IMR-90 (cell line): Measurements from ENCODE around the gene KIAA0513. TPM values are rescaled to one million over a fixed set of nuclear protein-coding genes. Genes with fewer than 3 reads are reported as not detected.

Source experiments
- ATAC-seq: fragments of 200-7000 bp; cut with Tn5 transposase; 2 replicates; pipeline ENCODE4 v1.9.1; 2020; ENCODE audit warnings: low read depth, mild to moderate bottlenecking, moderate library complexity
- BruUV-seq: library from RNA; stranded (reverse); fragments of 400-500 nt; replicated peaks from 2 replicates; lab custom pipeline; 2021; lab: Mats Ljungman, UMichigan
- CTCF ChIA-PET: fragments of 300-600 bp; formaldehyde crosslinking; extraction: SDS; loops from one replicate; lab custom pipeline; 2021; ENCODE audit warnings: antibody characterized with exemption; lab: Yijun Ruan, JAX
- POLR2A ChIA-PET: fragments of 300-600 bp; sonication (Branson Sonifier 250); formaldehyde crosslinking; loops from one replicate; lab custom pipeline; 2022; ENCODE audit warnings: antibody characterized with exemption; ENCODE audit not compliant: unreplicated experiment; lab: Charles Lee
- DNase-seq: peaks from one replicate; pipeline ENCODE4 v3.0.0; 2013
- H2AFZ ChIP-seq: replicated peaks from 2 replicates; pipeline ENCODE3; 2013; ENCODE audit warnings: low read length, mild to moderate bottlenecking; ENCODE audit not compliant: poor library complexity
- H2AK5ac ChIP-seq: 2 replicates; pipeline ENCODE4 v1.6.1; 2013; ENCODE audit warnings: low read depth, low read length, inconsistent platforms
- H2AK9ac ChIP-seq: replicated peaks from 2 replicates; pipeline ENCODE3; 2013; ENCODE audit warnings: mild to moderate bottlenecking, low read depth, low read length, moderate library complexity; ENCODE audit not compliant: poor library complexity
- H2BK120ac ChIP-seq: 2 replicates; pipeline ENCODE4 v1.6.1; 2013; ENCODE audit warnings: low read depth, low read length, inconsistent platforms
- H2BK15ac ChIP-seq: 3 replicates; pipeline ENCODE4 v1.6.1; 2013; ENCODE audit warnings: low read depth, low read length, inconsistent platforms
- H2BK20ac ChIP-seq: 2 replicates; pipeline ENCODE4 v1.6.1; 2013; ENCODE audit warnings: low read depth, mild to moderate bottlenecking, inconsistent platforms, low read length, moderate library complexity
- H2BK5ac ChIP-seq: 2 replicates; pipeline ENCODE4 v1.6.1; 2013; ENCODE audit warnings: mild to moderate bottlenecking, low read depth, low read length, inconsistent platforms; ENCODE audit not compliant: poor library complexity, severe bottlenecking
- H3K14ac ChIP-seq: replicated peaks from 2 replicates; pipeline ENCODE4 v1.6.1; 2013; ENCODE audit warnings: low read depth, low read length, inconsistent platforms
- H3K18ac ChIP-seq: 2 replicates; pipeline ENCODE4 v1.6.1; 2013; ENCODE audit warnings: low read depth, low read length, control low read depth
- H3K23ac ChIP-seq: 2 replicates; pipeline ENCODE4 v1.6.1; 2013; ENCODE audit warnings: low read depth, low read length, inconsistent platforms
- H3K27ac ChIP-seq: 2 replicates; pipeline ENCODE4 v1.5.1; 2013; ENCODE audit warnings: mild to moderate bottlenecking, control low read depth, low read length; ENCODE audit not compliant: insufficient read depth
- H3K27me3 ChIP-seq: 2 replicates; pipeline ENCODE4 v1.6.1; 2013; ENCODE audit warnings: low read length; ENCODE audit not compliant: control insufficient read depth, insufficient read depth
- H3K36me3 ChIP-seq: 2 replicates; pipeline ENCODE4 v1.6.1; 2013; ENCODE audit warnings: low read length, mixed read lengths; ENCODE audit not compliant: control insufficient read depth, insufficient read depth
- H3K4ac ChIP-seq: 2 replicates; pipeline ENCODE4 v1.6.1; 2013; ENCODE audit warnings: low read depth, low read length, inconsistent platforms
- H3K4me1 ChIP-seq: 2 replicates; pipeline ENCODE4 v1.6.1; 2013; ENCODE audit warnings: low read length, mixed read lengths; ENCODE audit not compliant: control insufficient read depth, insufficient read depth
- H3K4me2 ChIP-seq: 2 replicates; pipeline ENCODE4 v1.6.1; 2013; ENCODE audit warnings: low read depth, mild to moderate bottlenecking, control low read depth, low read length, moderate library complexity
- H3K4me3 ChIP-seq: 2 replicates; pipeline ENCODE4 v1.5.1; 2013; ENCODE audit warnings: low read depth, mild to moderate bottlenecking, control low read depth, low read length, moderate library complexity; ENCODE audit not compliant: insufficient read depth
- H3K56ac ChIP-seq: 2 replicates; pipeline ENCODE4 v1.6.1; 2013; ENCODE audit warnings: low read length, inconsistent platforms; ENCODE audit not compliant: insufficient read depth; ENCODE audit errors: extremely low read depth
- H3K79me1 ChIP-seq, 2 experiments: 2 replicates each; pipeline ENCODE4 v1.6.1; 2013; ENCODE audit warnings: low read length in 2 of 2, inconsistent platforms in 1 of 2, low read depth in 1 of 2
- H3K9ac ChIP-seq: 2 replicates; pipeline ENCODE4 v1.6.1; 2013; ENCODE audit warnings: low read depth, low read length, control low read depth
- H3K9me1 ChIP-seq: 2 replicates; pipeline ENCODE4 v1.6.1; 2013; ENCODE audit warnings: low read length, inconsistent platforms; ENCODE audit not compliant: insufficient read depth
- H3K9me3 ChIP-seq: 2 replicates; pipeline ENCODE4 v1.6.1; 2013; ENCODE audit warnings: low read length; ENCODE audit not compliant: control insufficient read depth, insufficient read depth
- H4K20me1 ChIP-seq: 2 replicates; pipeline ENCODE4 v1.6.1; 2013; ENCODE audit warnings: low read length, inconsistent platforms; ENCODE audit not compliant: insufficient read depth
- H4K5ac ChIP-seq: 2 replicates; pipeline ENCODE4 v1.6.1; 2013; ENCODE audit warnings: mild to moderate bottlenecking, low read depth, low read length, control low read depth
- H4K8ac ChIP-seq, 2 experiments: 2 replicates each; pipeline ENCODE4 v1.6.1; 2013; ENCODE audit warnings: low read depth in 2 of 2, low read length in 2 of 2, control low read depth in 1 of 2, inconsistent platforms in 1 of 2
- H4K91ac ChIP-seq: 2 replicates; pipeline ENCODE4 v1.6.1; 2013; ENCODE audit warnings: low read depth, low read length, inconsistent platforms; ENCODE audit not compliant: insufficient read depth
- BHLHE40 ChIP-seq: fragments of 150-350 bp; IDR thresholded peaks from 2 replicates; pipeline ENCODE4 v1.6.1; 2016; ENCODE audit warnings: mild to moderate bottlenecking, low read depth, low read length
- CEBPB ChIP-seq: IDR thresholded peaks from 2 replicates; pipeline ENCODE4 v1.6.1; 2012; ENCODE audit warnings: low read depth, low read length, improper control_type of control experiment
- CHD1 ChIP-seq: IDR thresholded peaks from 2 replicates; pipeline ENCODE4 v1.6.1; 2012; ENCODE audit warnings: low read depth, low read length, improper control_type of control experiment
- CTCF ChIP-seq: conservative IDR thresholded peaks from 2 replicates; pipeline ENCODE4 v1.5.1; 2012; ENCODE audit warnings: mild to moderate bottlenecking, low read depth, low read length, improper control_type of control experiment
- ELK1 ChIP-seq: fragments of 150-350 bp; IDR thresholded peaks from 2 replicates; pipeline ENCODE4 v1.6.1; 2016; ENCODE audit warnings: low read depth, mild to moderate bottlenecking, low read length, moderate library complexity, borderline replicate concordance
- FOS ChIP-seq: fragments of 150-350 bp; IDR thresholded peaks from 2 replicates; pipeline ENCODE4 v1.6.1; 2016; ENCODE audit warnings: low read depth, low read length
- MAFK ChIP-seq: IDR thresholded peaks from 2 replicates; pipeline ENCODE4 v1.6.1; 2012; ENCODE audit warnings: low read depth, low read length, improper control_type of control experiment
- MAZ ChIP-seq: IDR thresholded peaks from 2 replicates; pipeline ENCODE4 v1.6.1; 2012; ENCODE audit warnings: low read depth, mild to moderate bottlenecking, low read length, improper control_type of control experiment, moderate library complexity, borderline replicate concordance
- MXI1 ChIP-seq: IDR thresholded peaks from 2 replicates; pipeline ENCODE4 v1.6.1; 2012; ENCODE audit warnings: low read depth, mild to moderate bottlenecking, low read length, moderate library complexity, borderline replicate concordance
- NFE2L2 ChIP-seq: fragments of 150-350 bp; IDR thresholded peaks from 2 replicates; pipeline ENCODE4 v1.6.1; 2016; ENCODE audit warnings: low read depth, mild to moderate bottlenecking, low read length
- POLR2A ChIP-seq: IDR thresholded peaks from 2 replicates; pipeline ENCODE4 v1.6.1; 2012; ENCODE audit warnings: mild to moderate bottlenecking, low read depth, low read length
- RAD21 ChIP-seq: IDR thresholded peaks from 2 replicates; pipeline ENCODE4 v1.6.1; 2012; ENCODE audit warnings: low read length, improper control_type of control experiment
- RCOR1 ChIP-seq: IDR thresholded peaks from 2 replicates; pipeline ENCODE4 v1.6.1; 2012; ENCODE audit warnings: mild to moderate bottlenecking, low read length, improper control_type of control experiment; ENCODE audit not compliant: insufficient replicate concordance
- RFX5 ChIP-seq: IDR thresholded peaks from 2 replicates; pipeline ENCODE4 v1.8.0; 2012; ENCODE audit warnings: low read depth, mild to moderate bottlenecking, low read length, moderate library complexity
- SMC3 ChIP-seq: fragments of 150-350 bp; IDR thresholded peaks from 2 replicates; pipeline ENCODE4 v1.6.1; 2016; ENCODE audit warnings: low read depth, mild to moderate bottlenecking, antibody characterized with exemption, low read length, moderate library complexity
- WGBS, 2 experiments: methylation state at CpG; one replicate each; pipeline versions ENCODE4 v1.1.5 to v1.1.7; 2013; ENCODE audit warnings: missing lambda C conversion rate in 2 of 2; ENCODE audit not compliant: insufficient read length in 1 of 2; ENCODE audit errors: extremely low coverage in 2 of 2; 5-methylcytosine and 5-hydroxymethylcytosine counted together
- dilution Hi-C: fragments of 300-500 bp; cut with HindIII; formaldehyde crosslinking; loops from one replicate; pipeline ENCODE4 v1.14.3; 2018; ENCODE audit warnings: low sequenced_read_pairs; ENCODE audit not compliant: unreplicated experiment
- in situ Hi-C: fragments of 300-500 bp; cut with MboI; formaldehyde crosslinking; loops from 3 replicates; pipeline ENCODE4 v1.14.3; 2019; ENCODE audit warnings: low sequenced_read_pairs, inconsistent platforms, mixed read lengths
- intact Hi-C: fragments of 100-400 bp; cut with micrococcal nuclease; formaldehyde crosslinking; loops from 2 replicates; pipeline ENCODE4 v1.10.0; 2022
- polyA plus RNA-seq, 3 experiments: library from polyadenylated mRNA; depleted of rRNA; stranded (reverse); fragments of >200 nt; gene quantifications; 2 replicates each; pipeline ENCODE4 v1.2.3, GENCODE V29; 2012; ENCODE audit warnings: low replicate concordance in 1 of 3
- total RNA-seq: library from RNA; depleted of rRNA; stranded (reverse); fragments of >200 nt; gene quantifications from 2 replicates; pipeline ENCODE4 v1.2.3, GENCODE V29; 2012

The KIAA0513 gene
- total and polyA plus RNA-seq, 2 of the 4 experiments (the other 2 are of a cell fraction), result 9.5 TPM

- ChIA-PET POLR2A (no interaction called here), CTCF (interaction anchor here (1.1 kb wide), 1 partner anchor 79 kb away, joined by 4 read pairs; no protein-coding TSS in a partner anchor)
- Histone ChIP-seq H3K4me3 (no peak overlapping the region), H4K5ac (peak overlapping the region; percentile 18; the same call in 1 of the 2 replicates), H3K79me1 (peaks cover 9 to 25% of the 10 kb centered on the region in 2 experiments; a peak in 3 of 4 replicates), H3K4me1 (peaks cover 8% of the 10 kb centered on the region), H2BK15ac (no peak overlapping the region), H3K36me3 (no peaks in the 10 kb centered on the region), H3K27me3 (no peaks in the 10 kb centered on the region), H4K91ac (no peak overlapping the region), H3K9me3 (no peaks in the 10 kb centered on the region), H2AFZ (peak overlapping the region; percentile 83), H3K9ac (no peak overlapping the region), H4K20me1 (peaks cover 21% of the 10 kb centered on the region), H3K4me2 (peak overlapping the region; percentile 91; the same call in 1 of the 2 replicates), H3K4ac (peak overlapping the region; percentile 13), H3K18ac (no peak overlapping the region; the same call in 1 of the 2 replicates), H3K23ac (no peak overlapping the region), H2AK5ac (no peak overlapping the region; the same call in 1 of the 2 replicates), H4K8ac (no peak overlapping the region; a peak in 1 of 4 replicates), H3K14ac (no peak overlapping the region), H2BK120ac (0 out of 2 replicates have a peak overlapping the region, but pooled peaks have one; percentile 23), H2BK5ac (no peak overlapping the region), H2AK9ac (peak overlapping the region; percentile 49), H2BK20ac (no peak overlapping the region), H3K9me1 (peaks cover 4% of the 10 kb centered on the region), H3K56ac (no peak overlapping the region), H3K27ac (no peak overlapping the region)
- BruUV-seq, result no TSS peak
- 67% methylated on average over 4 of the region's 16 CpGs; no CpG with 5 or more reads in 1 of the 2 experiments for WGBS, 2 experiments
- dilution Hi-C loops (no loop called here), in situ Hi-C loops (no loop called here), intact Hi-C loops (no loop called here)
- ATAC-seq (peak; percentile 71), DNase-seq (peak; percentile 36)
- TF ChIP-seq POLR2A, result no peak
- no peak for TF ChIP-seq ELK1
- TF ChIP-seq SMC3, result no peak
- TF ChIP-seq NFE2L2, result no peak
- TF ChIP-seq FOS, result no peak
- no peak for TF ChIP-seq RFX5
- no peak for TF ChIP-seq MAZ
- no peak for TF ChIP-seq MXI1
- no peak for TF ChIP-seq CEBPB
- no peak for TF ChIP-seq RCOR1
- TF ChIP-seq RAD21, result peak; percentile 35; the same call in 1 of the 2 replicates
- no peak for TF ChIP-seq MAFK
- TF ChIP-seq CHD1, result no peak
- TF ChIP-seq CTCF, result peak; percentile 44
- TF ChIP-seq BHLHE40, result no peak
These were observed 28.7 kb downstream of the KIAA0513 start for GRCh38 chr16:85056211-85056748.
